ENCODE data around the gene OR10V1. TPM values are rescaled to one million over a fixed set of nuclear protein-coding genes. Genes with fewer than 3 reads are reported as not detected.

The OR10V1 gene
- total RNA-seq, 1 experiment from 2014 or later, result not detected

DNA sequence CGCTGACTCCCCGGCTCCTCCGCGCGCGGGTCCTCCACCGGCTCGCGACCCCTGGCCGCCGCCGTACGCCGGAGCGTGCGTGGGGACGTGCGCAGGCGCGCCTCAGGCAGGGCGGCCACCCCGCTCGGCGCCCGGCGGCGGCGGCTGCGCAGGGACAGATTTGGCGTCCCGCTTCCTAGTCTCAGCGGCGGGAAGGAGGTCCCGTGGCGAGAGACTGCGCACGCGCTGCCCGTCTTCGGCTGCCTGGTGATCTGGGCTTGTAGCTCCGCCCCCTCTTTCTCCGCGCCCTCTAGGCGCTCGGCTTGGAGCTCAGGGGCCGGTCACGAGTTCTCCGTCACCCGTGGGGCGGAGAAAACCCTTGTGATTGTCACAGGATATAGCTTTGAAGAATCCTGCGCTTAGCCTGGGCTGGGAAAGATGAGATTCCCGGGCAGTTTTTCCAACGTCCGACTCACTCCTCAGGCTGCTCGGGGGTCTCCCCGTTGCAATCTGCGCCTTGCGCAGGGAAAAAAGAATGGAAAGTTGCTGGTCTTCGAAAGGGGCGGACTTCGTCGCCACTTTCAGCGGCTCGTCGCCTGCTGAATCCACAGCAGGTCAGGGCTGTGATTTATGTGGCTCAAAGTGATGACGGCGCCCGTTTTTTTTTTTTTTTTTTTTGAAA is 44.6 kb downstream of the OR10V1 start, which contains the start of gene PATL1:
TSS of gene PATL1 (minus strand) at position 88 of the 661 bp plus-strand sequence. CDS start 142 bp downstream, outside the sequence.
- peak; percentile 100 for DNase-seq (ENCODE audit: low spot score)

DNA sequence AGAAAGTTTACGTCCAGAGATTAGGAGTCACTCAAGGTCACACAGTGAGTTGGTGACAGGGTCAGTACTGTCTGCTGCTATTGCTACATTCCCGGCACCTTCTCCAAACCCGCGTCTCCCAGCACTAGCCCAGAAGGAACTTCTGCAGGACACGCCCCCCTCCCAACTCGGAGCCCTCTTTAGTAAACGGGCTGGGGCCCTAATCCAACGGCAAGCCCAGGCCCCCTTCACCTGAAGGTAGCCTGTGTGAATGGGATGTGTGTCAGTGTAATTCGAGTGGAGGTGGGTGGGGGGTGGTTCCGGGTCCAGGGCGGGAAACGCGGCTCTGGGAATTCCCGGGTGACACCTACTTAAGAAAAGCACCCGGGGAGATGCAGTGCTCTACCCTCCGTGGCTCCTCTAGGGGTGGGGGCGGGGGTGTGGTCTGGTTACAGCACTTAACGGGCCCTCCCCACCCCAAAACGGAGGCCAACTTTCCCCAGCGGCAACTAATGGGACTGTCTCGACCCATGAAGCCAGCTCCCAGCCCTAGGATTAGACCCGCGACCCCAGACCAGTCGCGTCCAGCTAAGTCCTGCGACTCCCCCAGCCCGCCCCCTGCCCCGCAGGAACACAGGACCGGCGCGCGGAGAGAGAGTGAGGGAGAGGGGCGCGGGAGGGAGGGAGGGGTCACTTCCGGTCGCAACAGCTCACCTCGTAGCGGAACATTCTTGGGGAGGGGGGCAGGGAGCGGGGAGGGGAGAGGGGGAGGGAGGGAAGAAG is 45.3 kb downstream of the OR10V1 start:
- peak; percentile 53 for DNase-seq (ENCODE audit: low spot score)

DNA sequence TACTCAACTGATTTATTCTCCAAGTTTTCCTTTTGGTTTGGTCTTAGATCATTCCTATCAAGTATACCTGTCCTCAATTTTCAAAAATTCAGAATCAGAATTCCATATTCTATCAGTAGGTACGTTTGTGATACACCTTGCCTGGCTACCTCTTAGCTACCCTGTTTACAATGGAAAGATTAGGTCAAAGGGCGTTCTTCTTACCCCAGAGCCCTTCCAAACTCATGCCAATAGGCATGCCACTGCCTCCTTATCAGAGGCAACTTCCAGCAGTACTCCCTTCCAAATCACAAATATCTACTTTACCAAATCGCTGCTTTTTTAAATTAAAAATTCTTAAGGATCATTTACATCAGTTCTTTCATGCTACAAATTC is 45.8 kb downstream of the OR10V1 start:
- no peak for DNase-seq (ENCODE audit: low spot score)

GRCh38 chr11:59666969-59667368 is 46.7 kb downstream of the OR10V1 start:
- no peak for DNase-seq (ENCODE audit: low spot score)

Other genes with a start within 250 kb of the OR10V1 start
- gene OR4D10, start 240.5 kb downstream of the OR10V1 start, total RNA-seq (2014; rRNA removed; shearing (Covaris generic)), result not detected in 2 replicates
- not detected in 2 replicates for gene OR4D11, start 210.3 kb downstream of the OR10V1 start, total RNA-seq (2014; rRNA removed; shearing (Covaris generic))
- not detected in 2 replicates for gene OR4D9, start 202.3 kb downstream of the OR10V1 start, total RNA-seq (2014; rRNA removed; shearing (Covaris generic))
- gene OSBP, start 98.1 kb downstream of the OR10V1 start, total RNA-seq (2014; rRNA removed; shearing (Covaris generic)), result 22.8 and 29.4 TPM in 2 replicates
- gene PATL1, start 44.8 kb downstream of the OR10V1 start, total RNA-seq (2014; rRNA removed; shearing (Covaris generic)), result 14.6 and 15.6 TPM in 2 replicates
- gene STX3, start 41.5 kb upstream of the OR10V1 start, total RNA-seq (2014; rRNA removed; shearing (Covaris generic)), result 80.6 and 86.5 TPM in 2 replicates
- 94.0 and 100 TPM in 2 replicates for gene MRPL16, start 96.9 kb upstream of the OR10V1 start, total RNA-seq (2014; rRNA removed; shearing (Covaris generic))
- gene CBLIF, start 131.7 kb upstream of the OR10V1 start, total RNA-seq (2014; rRNA removed; shearing (Covaris generic)), result not detected in 2 replicates
- gene TCN1, start 152.6 kb upstream of the OR10V1 start, total RNA-seq (2014; rRNA removed; shearing (Covaris generic)), result 1.4 and 4.2 TPM in 2 replicates
- gene OOSP3, start 164.9 kb upstream of the OR10V1 start, total RNA-seq (2014; rRNA removed; shearing (Covaris generic)), result not detected in 2 replicates
- gene OOSP1, start 224.6 kb upstream of the OR10V1 start, total RNA-seq (2014; rRNA removed; shearing (Covaris generic)), result not detected in 2 replicates